B cell (primary cell): Measurements from ENCODE around the gene KIAA1328.

Source experiments
- CTCF ChIP-seq: fragments of 200-600 bp; IDR thresholded peaks from one replicate; pipeline ENCODE4 v1.8.0; 2022; ENCODE audit warnings: antibody characterized with exemption, mild to moderate bottlenecking
- EZH2 ChIP-seq: IDR thresholded peaks from 2 replicates; pipeline ENCODE4 v1.6.1; 2012; ENCODE audit warnings: borderline replicate concordance, low read depth, mild to moderate bottlenecking, moderate library complexity, low read length; ENCODE audit not compliant: insufficient read depth, poor library complexity, severe bottlenecking

GRCh38 chr18:37249895-37250618 is 421.1 kb downstream of the KIAA1328 start:
- TF ChIP-seq CTCF (no peak), EZH2 (no peak)
